HG02610 (cell line): ENCODE results near the gene ACER1.

Experiments
- ATAC-seq: cut with Tn5 transposase; IDR thresholded peaks from one replicate; pipeline ENCODE4 v1.9.1; 2021; ENCODE audit warnings: mild to moderate bottlenecking, moderate library complexity; ENCODE audit not compliant: unreplicated experiment

The ACER1 gene

GRCh38 chr19:6269101-6269886 is 64.1 kb downstream of the ACER1 start:
- ATAC-seq, result no peak

- ATAC-seq, result no peak
Observed at GRCh38 chr19:6268382-6268771, 65.0 kb downstream of the ACER1 start.

- no peak for ATAC-seq
Observed at GRCh38 chr19:6267552-6268381, 65.6 kb downstream of the ACER1 start.

- no peak for ATAC-seq
Observed at GRCh38 chr19:6264803-6265202, 68.6 kb downstream of the ACER1 start.

GRCh38 chr19:6263735-6264444 is 69.5 kb downstream of the ACER1 start:
- no peak for ATAC-seq

- no peak for ATAC-seq
Observed at GRCh38 chr19:6263306-6263705, 70.1 kb downstream of the ACER1 start.

GRCh38 chr19:6262519-6262918 is 70.9 kb downstream of the ACER1 start:
- no peak for ATAC-seq

- ATAC-seq, result no peak
Observed at GRCh38 chr19:6261883-6262282, 71.5 kb downstream of the ACER1 start.

GRCh38 chr19:6260912-6261650 is 72.3 kb downstream of the ACER1 start:
- ATAC-seq, result no peak

- ATAC-seq, result no peak
Observed at GRCh38 chr19:6260376-6260775, 73.0 kb downstream of the ACER1 start.

GRCh38 chr19:6259312-6259861 is 74.0 kb downstream of the ACER1 start:
- no peak for ATAC-seq

- ATAC-seq, result no peak
Observed at GRCh38 chr19:6258812-6259311, 74.5 kb downstream of the ACER1 start.
